T-helper 1 cell treated with Interleukin-12 subunit alpha and Interleukin-12 subunit beta and Interleukin-4 antibody, amounts not matched to agents 30 μg/mL and 1 μg/mL, for 36 hours (primary cell): ENCODE measurements around the gene CHRM5.
"Not testable (repeated sequence)": the region's sequence is repeated elsewhere in the genome, so short reads cannot be mapped to it uniquely, and the experiment has no call there.

Experiments
- H3K27ac Mint-ChIP-seq: one replicate; pipeline ENCODE4 v1.8.0; 2021; ENCODE audit warnings: mild to moderate bottlenecking, mixed read lengths
- H3K27me3 Mint-ChIP-seq: one replicate; pipeline ENCODE4 v1.8.0; 2021; ENCODE audit warnings: low read depth, mixed read lengths
- H3K36me3 Mint-ChIP-seq: one replicate; pipeline ENCODE4 v1.8.0; 2021; ENCODE audit warnings: low read depth, mixed read lengths
- H3K4me1 Mint-ChIP-seq: one replicate; pipeline ENCODE4 v1.8.0; 2021; ENCODE audit warnings: low read depth, mixed read lengths
- H3K4me3 Mint-ChIP-seq: one replicate; pipeline ENCODE4 v1.8.0; 2021; ENCODE audit warnings: mild to moderate bottlenecking, moderate library complexity, mixed read lengths
- H3K9me3 Mint-ChIP-seq: one replicate; pipeline ENCODE4 v1.8.0; 2021; ENCODE audit warnings: mixed read lengths

CHRM5 gene

DNA sequence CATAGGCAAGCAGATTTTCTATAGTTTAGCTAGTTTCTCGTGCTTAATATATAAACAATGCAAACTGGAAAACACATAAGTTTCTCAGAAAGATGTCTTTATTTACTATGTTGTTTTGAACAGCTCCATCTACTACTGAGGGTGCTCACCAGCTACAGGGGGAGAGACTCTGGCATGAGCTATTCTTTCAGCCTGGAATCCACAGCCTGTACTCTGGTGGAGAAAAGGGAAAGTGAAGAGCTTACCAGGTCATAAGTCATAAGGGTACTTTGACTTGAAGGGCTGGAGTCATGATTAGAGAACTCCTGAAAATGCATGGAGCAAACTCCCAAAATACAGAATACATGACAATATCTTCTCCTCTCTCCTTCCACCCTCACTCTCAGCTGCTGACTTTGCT, 75.1 kb downstream of the CHRM5 start:
- H3K4me1 Mint-ChIP-seq: peaks cover 12% of the 10 kb centered on the region
- no peaks in the 10 kb centered on the region for H3K36me3 Mint-ChIP-seq
- no peak overlapping the region for H3K27ac Mint-ChIP-seq
- H3K27me3 Mint-ChIP-seq: peaks cover 3% of the 10 kb centered on the region
- H3K4me3 Mint-ChIP-seq: no peak overlapping the region
- no peaks in the 10 kb centered on the region for H3K9me3 Mint-ChIP-seq

DNA sequence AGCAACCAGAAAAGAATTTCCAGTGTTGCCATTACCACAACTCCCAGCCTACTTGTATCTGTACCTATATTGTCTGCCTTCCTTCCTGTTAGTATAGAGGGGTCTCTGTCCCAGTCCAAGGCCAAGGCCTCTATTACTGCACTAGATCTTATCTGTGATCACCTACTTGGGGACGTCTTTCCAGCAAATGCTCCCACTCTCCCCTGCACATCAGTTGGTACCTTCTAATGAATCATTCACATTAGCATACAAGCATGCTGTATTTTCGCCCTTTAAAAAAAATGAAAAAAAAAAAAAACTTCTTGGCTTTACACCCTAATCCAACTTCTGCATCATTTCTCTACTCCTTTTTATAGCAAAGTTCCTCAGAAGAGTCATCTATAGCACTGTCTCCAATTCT, 75.5 kb downstream of the CHRM5 start:
- peaks cover 12% of the 10 kb centered on the region for H3K4me1 Mint-ChIP-seq
- H3K27ac Mint-ChIP-seq: no peak overlapping the region
- H3K27me3 Mint-ChIP-seq: peaks cover 3% of the 10 kb centered on the region
- no peak overlapping the region for H3K4me3 Mint-ChIP-seq
- H3K9me3 Mint-ChIP-seq: peaks cover 2% of the 10 kb centered on the region
- H3K36me3 Mint-ChIP-seq: no peaks in the 10 kb centered on the region

DNA sequence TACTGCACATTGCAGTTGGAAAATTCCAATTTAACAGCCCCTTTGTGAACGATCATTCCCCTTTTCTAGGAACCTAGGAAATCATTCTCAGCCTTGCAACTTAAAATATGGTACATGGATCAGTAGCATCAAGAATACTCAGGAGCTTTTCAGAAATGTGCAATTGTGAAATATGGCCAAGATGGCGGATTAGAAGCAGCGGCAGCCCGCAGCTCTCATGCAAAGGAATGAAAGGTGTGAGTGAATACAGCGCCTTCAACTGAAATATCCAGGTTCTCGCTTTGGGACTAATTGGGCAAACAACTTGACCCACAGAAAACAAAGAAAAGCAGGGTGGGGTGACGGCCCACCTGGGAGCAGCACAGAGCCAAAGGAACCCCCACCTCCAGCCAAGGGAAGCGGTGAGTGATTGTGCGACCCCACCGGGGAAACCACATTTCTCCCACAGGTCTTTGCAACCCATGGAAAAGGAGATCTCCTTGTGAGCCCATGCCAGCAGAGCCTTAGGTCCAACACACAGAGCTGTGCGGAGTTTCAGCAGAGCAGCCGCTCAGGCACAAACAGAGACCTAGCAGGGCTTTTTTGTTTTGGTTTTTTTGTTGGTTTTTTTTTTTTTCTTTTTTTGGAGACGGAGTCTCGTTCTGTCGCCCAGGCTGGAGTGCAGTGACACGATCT, 78.3 kb downstream of the CHRM5 start:
- H3K4me3 Mint-ChIP-seq: no peak overlapping the region
- H3K36me3 Mint-ChIP-seq: peaks cover 5% of the 10 kb centered on the region
- H3K9me3 Mint-ChIP-seq: peaks cover 26% of the 10 kb centered on the region
- H3K27ac Mint-ChIP-seq: no peak overlapping the region
- H3K27me3 Mint-ChIP-seq: peaks cover 23% of the 10 kb centered on the region
- H3K4me1 Mint-ChIP-seq: peaks cover 3% of the 10 kb centered on the region

DNA sequence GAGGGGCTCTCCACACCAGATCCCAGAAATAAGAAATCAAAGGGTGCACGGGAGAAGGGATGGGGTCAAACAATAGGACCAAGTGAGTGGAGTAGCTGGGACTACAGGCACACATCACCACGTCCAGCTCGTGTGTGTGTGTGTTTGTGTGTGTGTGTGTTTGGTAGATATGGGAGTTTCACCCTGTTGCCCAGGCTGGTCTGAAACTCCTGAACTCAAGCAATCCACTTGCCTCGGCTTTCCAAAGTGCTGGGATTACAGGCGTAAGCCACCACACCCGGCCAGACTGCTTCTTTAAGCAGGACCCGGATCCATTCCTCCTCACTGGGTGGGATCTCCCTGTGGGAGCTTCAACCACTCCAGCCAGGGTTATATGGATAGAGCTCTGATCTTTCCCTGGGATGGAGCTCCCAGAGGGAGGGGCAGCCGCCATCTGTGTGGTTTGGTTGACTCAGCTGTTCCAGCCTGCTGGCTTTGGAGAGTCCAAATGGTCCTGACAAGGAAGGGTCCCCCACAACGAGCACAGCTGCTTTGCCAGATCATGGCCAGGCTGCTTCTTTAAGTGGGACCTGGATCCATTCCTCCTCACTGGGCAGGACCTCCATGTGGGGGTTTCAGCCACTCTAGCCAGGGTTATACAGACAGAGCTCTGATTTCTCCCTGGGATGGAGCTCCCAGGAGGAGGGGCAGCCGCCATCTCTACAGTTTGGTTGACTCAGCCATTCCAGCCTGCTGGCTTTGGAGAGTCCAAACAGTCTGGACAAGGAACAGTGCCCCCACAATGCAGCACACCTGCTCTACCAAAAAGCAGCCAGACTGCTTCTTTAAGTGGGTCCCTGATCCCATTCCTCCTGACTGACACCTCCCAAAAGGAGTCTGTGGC, 79.8 kb downstream of the CHRM5 start:
- Mint-ChIP-seq H3K4me3 (no peak overlapping the region), H3K36me3 (peaks cover 5% of the 10 kb centered on the region), H3K27me3 (peaks cover 32% of the 10 kb centered on the region), H3K9me3 (peaks cover 35% of the 10 kb centered on the region), H3K4me1 (peaks cover 3% of the 10 kb centered on the region), H3K27ac (no peak overlapping the region)

DNA sequence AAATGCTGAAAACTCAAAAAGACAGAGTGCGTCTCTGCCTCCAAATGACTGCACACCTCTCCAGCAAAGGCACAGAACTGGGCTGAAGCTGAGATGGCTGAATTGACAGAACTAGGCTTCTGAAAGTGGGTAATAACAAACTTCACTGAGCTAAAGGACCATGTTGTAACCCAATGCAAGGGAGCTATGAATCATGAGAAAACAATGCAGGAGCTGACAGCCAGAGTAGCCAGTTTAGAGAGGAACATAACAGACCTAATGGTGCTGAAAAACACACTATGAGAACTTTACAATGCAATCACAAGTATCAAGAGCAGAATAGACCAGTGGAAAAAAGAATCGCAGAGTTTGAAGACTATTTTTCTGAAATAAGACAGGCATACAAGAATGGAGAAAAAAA, 80.8 kb downstream of the CHRM5 start:
- Mint-ChIP-seq H3K27ac (no peak overlapping the region), H3K4me3 (no peak overlapping the region), H3K9me3 (peaks cover 35% of the 10 kb centered on the region), H3K4me1 (peaks cover under 1% of the 10 kb centered on the region), H3K27me3 (peaks cover 32% of the 10 kb centered on the region), H3K36me3 (peaks cover 5% of the 10 kb centered on the region)

DNA sequence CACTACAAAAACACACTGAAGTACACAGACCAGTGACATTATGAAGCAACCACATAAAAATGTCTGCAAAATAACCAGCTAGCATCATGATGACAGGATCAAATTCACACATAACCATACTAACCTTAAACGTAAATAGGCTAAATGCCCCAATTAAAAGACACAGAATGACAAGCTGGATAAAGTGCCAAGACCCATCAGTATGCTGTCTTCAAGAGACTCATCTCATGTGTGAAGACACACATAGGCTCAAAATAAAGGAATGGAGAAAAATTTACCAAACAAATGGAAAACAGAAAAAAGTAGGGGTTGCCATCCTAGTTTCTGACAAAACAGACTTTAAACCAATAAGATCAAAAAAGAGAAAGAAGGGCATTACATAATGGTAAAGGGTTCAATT, 82.1 kb downstream of the CHRM5 start:
- not testable (repeated sequence) for H3K36me3 Mint-ChIP-seq, H3K4me1 Mint-ChIP-seq, H3K27ac Mint-ChIP-seq, H3K4me3 Mint-ChIP-seq
- Mint-ChIP-seq H3K27me3 (peaks cover 32% of the 10 kb centered on the region), H3K9me3 (peaks cover 35% of the 10 kb centered on the region)

DNA sequence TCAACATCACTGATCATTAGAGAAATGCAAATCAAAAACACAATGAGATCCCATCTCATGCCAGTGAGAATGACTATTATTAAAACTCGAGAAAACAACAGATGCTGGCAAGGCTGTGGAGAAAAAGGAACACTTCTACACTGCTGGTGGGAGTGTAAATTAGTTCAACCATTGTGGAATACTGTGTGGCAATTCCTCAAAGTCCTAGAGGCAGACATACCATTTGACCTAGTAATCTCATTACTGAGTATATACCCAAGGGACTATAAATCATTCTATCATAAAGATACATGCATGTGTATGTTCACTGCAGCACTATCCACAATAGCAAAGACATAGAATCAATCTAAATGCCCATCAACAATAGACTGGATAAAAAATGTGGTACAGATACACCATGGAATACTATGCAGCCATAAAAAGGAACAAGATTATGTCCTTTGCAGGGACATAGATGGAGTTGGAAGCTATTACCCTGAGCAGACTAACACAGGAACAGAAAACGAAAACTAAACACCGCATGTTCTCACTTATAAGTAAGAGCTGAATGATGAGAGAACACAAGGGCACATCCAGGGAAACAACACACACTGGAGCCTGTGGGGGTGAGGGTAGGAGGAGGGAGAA, 85.9 kb downstream of the CHRM5 start:
- no peak overlapping the region for H3K4me3 Mint-ChIP-seq
- peaks cover 27% of the 10 kb centered on the region for H3K27me3 Mint-ChIP-seq
- H3K4me1 Mint-ChIP-seq: no peaks in the 10 kb centered on the region
- peaks cover 4% of the 10 kb centered on the region for H3K36me3 Mint-ChIP-seq
- H3K9me3 Mint-ChIP-seq: peaks cover 29% of the 10 kb centered on the region
- no peak overlapping the region for H3K27ac Mint-ChIP-seq

DNA sequence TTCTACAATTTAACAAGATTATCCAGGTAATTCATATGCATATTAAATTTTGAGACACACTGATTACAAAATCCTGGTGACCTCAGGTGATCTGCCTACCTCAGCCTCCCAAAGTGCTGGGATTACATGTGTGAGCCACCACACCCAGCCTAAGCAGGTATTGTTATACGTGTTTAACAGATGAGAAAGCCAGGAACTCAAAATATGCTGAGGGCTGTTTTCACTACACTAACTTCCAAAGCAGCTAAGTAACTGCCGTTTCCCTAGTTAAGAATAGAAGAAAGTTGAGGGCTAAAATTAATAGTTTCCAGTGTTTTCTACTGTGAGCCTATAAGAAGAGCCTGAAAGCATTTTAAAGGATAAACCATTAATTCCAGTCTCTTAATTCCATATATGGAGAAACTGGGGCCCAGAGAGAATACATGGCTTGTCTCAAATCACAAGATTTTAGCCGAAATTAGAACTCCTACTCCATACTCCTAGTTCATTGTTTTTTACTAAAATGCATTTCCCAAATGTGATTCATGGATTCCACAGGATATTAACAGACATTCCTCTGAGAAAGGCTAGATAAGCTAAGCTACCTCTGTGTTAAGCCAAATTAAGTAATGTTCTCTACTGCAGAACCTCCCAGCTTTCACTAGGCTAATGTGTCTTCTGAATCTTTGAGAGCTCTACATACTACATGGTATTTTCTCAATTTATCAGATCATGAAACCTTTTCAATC, 87.7 kb downstream of the CHRM5 start:
- Mint-ChIP-seq H3K4me3 (no peak overlapping the region), H3K4me1 (no peaks in the 10 kb centered on the region), H3K36me3 (no peaks in the 10 kb centered on the region), H3K27me3 (peaks cover 18% of the 10 kb centered on the region), H3K27ac (no peak overlapping the region), H3K9me3 (peaks cover 14% of the 10 kb centered on the region)

DNA sequence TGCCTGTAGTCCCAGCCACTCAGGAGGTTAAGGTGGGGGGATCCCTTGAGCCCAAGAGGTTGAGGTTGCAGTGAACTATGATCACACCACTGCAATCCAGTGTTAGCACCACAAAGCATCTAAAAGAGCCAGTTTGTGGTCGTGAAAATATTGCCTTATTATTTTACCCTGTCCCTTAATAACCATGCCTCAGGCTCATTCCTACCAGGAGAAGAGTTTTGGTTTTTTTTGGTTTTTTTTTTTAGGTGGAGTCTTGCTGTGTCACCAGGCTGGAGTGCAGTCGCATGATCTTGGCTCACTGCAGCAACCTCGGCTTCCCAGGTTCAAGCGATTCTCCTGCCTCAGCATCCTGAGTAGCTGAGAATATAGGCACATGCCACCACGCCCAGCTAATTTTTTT, 88.6 kb downstream of the CHRM5 start:
- Mint-ChIP-seq H3K27ac (no peak overlapping the region), H3K4me1 (peaks cover under 1% of the 10 kb centered on the region), H3K27me3 (peaks cover 11% of the 10 kb centered on the region), H3K4me3 (no peak overlapping the region), H3K9me3 (peaks cover 6% of the 10 kb centered on the region), H3K36me3 (no peaks in the 10 kb centered on the region)

DNA sequence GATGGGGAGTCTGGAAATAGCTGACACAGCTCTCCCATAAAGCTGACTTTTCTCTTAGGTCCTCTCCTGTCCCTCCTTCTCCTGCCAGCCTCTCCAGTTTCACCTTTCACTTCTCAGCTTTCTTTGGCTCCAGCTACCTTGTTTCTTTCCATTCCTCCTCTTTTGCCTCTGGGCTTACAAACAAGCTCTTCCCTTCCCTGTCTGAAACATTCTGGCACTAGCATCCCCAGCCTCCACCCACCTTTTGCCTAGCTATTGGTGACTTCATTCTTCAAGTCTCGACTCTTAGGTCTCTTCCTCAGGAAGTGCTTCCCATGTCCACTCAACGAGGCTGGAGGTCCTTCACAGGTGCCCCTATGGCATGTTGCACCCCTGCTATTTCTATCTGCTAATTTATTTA, 91.2 kb downstream of the CHRM5 start:
- Mint-ChIP-seq H3K36me3 (no peaks in the 10 kb centered on the region), H3K4me1 (peaks cover 2% of the 10 kb centered on the region), H3K27ac (no peak overlapping the region), H3K27me3 (peaks cover 4% of the 10 kb centered on the region), H3K4me3 (no peak overlapping the region), H3K9me3 (no peaks in the 10 kb centered on the region)

DNA sequence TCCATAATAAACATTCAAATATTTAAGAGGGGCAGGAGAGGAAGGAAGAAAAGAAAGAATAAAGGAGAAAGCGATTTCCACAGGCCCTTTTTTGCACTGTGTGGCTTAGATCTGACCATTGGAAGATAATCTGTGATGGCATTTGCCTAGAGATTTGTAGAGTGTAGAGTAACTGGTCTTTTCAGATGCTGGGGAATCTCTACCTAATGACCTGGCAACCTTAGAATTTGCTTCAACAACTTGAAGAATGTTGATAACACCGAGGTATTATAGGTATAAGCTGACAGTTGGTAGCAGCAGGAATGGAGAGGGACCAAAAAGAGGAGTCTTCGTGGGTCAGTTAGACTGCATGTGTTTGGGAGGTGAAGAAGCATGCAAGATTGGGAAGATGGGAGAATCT, 91.6 kb downstream of the CHRM5 start:
- H3K27me3 Mint-ChIP-seq: peaks cover 4% of the 10 kb centered on the region
- no peaks in the 10 kb centered on the region for H3K9me3 Mint-ChIP-seq
- H3K4me3 Mint-ChIP-seq: no peak overlapping the region
- H3K36me3 Mint-ChIP-seq: no peaks in the 10 kb centered on the region
- peaks cover 2% of the 10 kb centered on the region for H3K4me1 Mint-ChIP-seq
- no peak overlapping the region for H3K27ac Mint-ChIP-seq

DNA sequence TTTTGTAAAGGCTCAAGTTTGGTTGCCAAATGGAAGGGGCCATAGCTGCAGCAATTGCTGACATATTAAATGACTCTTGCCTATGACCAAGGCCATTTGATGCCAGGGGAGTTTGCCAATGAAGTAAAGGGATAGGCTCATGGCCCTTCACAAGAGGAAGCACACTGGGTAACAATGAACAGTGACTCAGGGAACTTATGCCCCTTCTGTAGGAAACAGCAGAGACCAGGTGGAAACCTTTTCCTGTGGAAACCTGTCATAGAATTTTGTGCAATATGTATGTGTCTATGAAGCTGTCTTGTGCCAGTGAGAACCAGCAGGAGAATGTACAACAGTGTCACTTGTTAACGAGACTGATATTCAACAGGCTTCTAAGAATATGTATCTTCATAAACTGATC, 96.1 kb downstream of the CHRM5 start:
- H3K27ac Mint-ChIP-seq: no peak overlapping the region
- H3K4me3 Mint-ChIP-seq: no peak overlapping the region
- peaks cover 2% of the 10 kb centered on the region for H3K4me1 Mint-ChIP-seq
- no peaks in the 10 kb centered on the region for H3K36me3 Mint-ChIP-seq
- H3K9me3 Mint-ChIP-seq: no peaks in the 10 kb centered on the region
- peaks cover 3% of the 10 kb centered on the region for H3K27me3 Mint-ChIP-seq

DNA sequence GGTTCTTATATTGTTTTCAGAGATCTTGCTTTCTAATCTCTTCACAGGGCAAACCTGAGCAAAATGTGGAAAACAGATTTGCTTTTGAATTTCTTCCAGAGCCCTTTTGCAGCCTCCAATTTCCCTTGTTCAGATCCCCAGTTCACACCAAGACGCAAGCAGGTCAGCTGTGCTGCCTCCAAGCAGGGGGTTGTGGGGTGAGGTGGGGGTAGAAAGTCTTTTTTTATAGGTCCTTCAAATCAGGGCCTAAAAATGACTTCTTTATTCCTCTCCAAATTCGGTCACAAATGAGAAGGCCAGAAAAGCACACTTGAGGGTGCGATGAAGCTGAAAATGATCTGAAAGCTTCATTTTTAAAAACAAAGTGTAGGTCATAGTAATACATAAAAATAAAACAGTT, 97.0 kb downstream of the CHRM5 start:
- Mint-ChIP-seq H3K36me3 (no peaks in the 10 kb centered on the region), H3K9me3 (no peaks in the 10 kb centered on the region), H3K27ac (no peak overlapping the region), H3K4me1 (peaks cover 2% of the 10 kb centered on the region), H3K4me3 (no peak overlapping the region), H3K27me3 (no peaks in the 10 kb centered on the region)

DNA sequence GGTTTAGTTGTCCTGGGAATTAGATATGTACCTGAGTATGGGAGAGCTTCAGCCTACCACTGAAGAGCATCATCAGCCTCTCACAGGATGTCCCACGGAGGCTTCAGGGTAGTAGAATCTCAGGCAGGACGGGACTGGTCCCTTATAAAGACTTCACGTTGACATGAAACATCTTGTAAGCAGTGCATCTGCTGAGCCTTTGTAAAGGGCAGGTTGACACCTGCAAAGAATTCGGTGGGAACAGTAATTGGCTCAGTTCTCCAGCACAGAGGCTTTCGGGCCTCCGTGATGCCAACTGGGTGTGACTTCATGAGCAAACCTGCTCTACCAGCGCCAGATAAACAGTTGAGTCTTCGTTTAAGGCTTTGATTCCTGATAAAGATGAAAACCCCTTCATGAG, 97.6 kb downstream of the CHRM5 start:
- Mint-ChIP-seq H3K9me3 (no peaks in the 10 kb centered on the region), H3K4me3 (no peak overlapping the region), H3K27me3 (no peaks in the 10 kb centered on the region), H3K36me3 (no peaks in the 10 kb centered on the region), H3K4me1 (peaks cover 2% of the 10 kb centered on the region), H3K27ac (no peak overlapping the region)
